OCI-LY7 (cell line): ENCODE measurements around the gene CAT.

Experiments used
- CTCF ChIP-seq: fragments of 200-600 bp; sonication (generic); conservative IDR thresholded peaks from 2 replicates; pipeline ENCODE4 v1.5.1; 2014; ENCODE audit warnings: mild to moderate bottlenecking, antibody characterized with exemption, low read length, moderate library complexity, mixed read lengths
- EZH2phosphoT487 ChIP-seq: fragments of 200-600 bp; sonication (generic); IDR thresholded peaks from 2 replicates; pipeline ENCODE4 v1.6.1; 2018; ENCODE audit warnings: low read depth, borderline replicate concordance, mild to moderate bottlenecking, mixed run types, antibody characterized with exemption, low read length, moderate library complexity, mixed read lengths

GRCh38 chr11:34395916-34396550 lies 42.7 kb upstream of the CAT start:
- no peak for TF ChIP-seq CTCF
- TF ChIP-seq EZH2phosphoT487, result no peak
